Activated B cell treated with CpG ODN at 0.5 μM for 24 hours (primary cell): ENCODE results near the gene INSC. TPM values are rescaled to one million over a fixed set of nuclear protein-coding genes. Genes with fewer than 3 reads are reported as not detected.

ENCODE experiments used
- ATAC-seq: fragments of 200-7000 bp; cut with Tn5 transposase; one replicate; pipeline ENCODE4 v1.10.0; 2021; ENCODE audit warnings: low read depth, mild to moderate bottlenecking, moderate library complexity
- CTCF ChIA-PET: fragments of 350-600 bp; sonication (Branson Sonifier 250); formaldehyde crosslinking; loops from one replicate; lab custom pipeline; 2021; ENCODE audit warnings: antibody characterized with exemption; lab: Charles Lee
- POLR2A ChIA-PET: fragments of 350-600 bp; sonication (Branson Sonifier 250); formaldehyde crosslinking; loops from one replicate; lab custom pipeline; 2021; ENCODE audit warnings: antibody characterized with exemption; lab: Charles Lee
- DNase-seq: peaks from one replicate; pipeline ENCODE4 v3.0.0; 2022
- H3K27ac Mint-ChIP-seq: one replicate; pipeline ENCODE4 v1.8.0; 2020; ENCODE audit warnings: mixed read lengths
- H3K27me3 Mint-ChIP-seq: one replicate; pipeline ENCODE4 v1.8.0; 2021; ENCODE audit warnings: mixed read lengths
- H3K36me3 Mint-ChIP-seq: one replicate; pipeline ENCODE4 v1.8.0; 2021; ENCODE audit warnings: low read depth, mixed read lengths
- H3K4me1 Mint-ChIP-seq: one replicate; pipeline ENCODE4 v1.8.0; 2021; ENCODE audit warnings: mixed read lengths
- H3K4me3 Mint-ChIP-seq: one replicate; pipeline ENCODE4 v1.8.0; 2020; ENCODE audit warnings: mild to moderate bottlenecking, mixed read lengths
- H3K9me3 Mint-ChIP-seq: one replicate; pipeline ENCODE4 v1.8.0; 2020; ENCODE audit warnings: mixed read lengths
- CTCF ChIP-seq: fragments of 200-600 bp; IDR thresholded peaks from one replicate; pipeline ENCODE4 v1.8.0; 2022; ENCODE audit warnings: antibody characterized with exemption, mild to moderate bottlenecking
- intact Hi-C: fragments of 100-400 bp; cut with micrococcal nuclease; formaldehyde crosslinking; loops from one replicate; pipeline ENCODE4 v1.15.1; 2024
- total RNA-seq: library from RNA; stranded (reverse); gene quantifications from 2 replicates; pipeline ENCODE4 v1.2.3, GENCODE V29; 2022

The INSC gene
- total RNA-seq, 1 donor from 2014 or later: not detected

GRCh38 chr11:15195454-15196200 is 80.9 kb downstream of the INSC start:
- TF ChIP-seq CTCF: no peak
- no peak overlapping the region for H3K4me3 Mint-ChIP-seq
- CTCF ChIA-PET: no interaction called here
- no peak overlapping the region for H3K27ac Mint-ChIP-seq
- POLR2A ChIA-PET: no interaction called here
- intact Hi-C loops: no loop called here
- no peaks in the 10 kb centered on the region for H3K9me3 Mint-ChIP-seq
- no peaks in the 10 kb centered on the region for H3K36me3 Mint-ChIP-seq
- DNase-seq (no peak), ATAC-seq (no peak)
- H3K27me3 Mint-ChIP-seq: peaks cover 3% of the 10 kb centered on the region
- H3K4me1 Mint-ChIP-seq: no peaks in the 10 kb centered on the region

DNA sequence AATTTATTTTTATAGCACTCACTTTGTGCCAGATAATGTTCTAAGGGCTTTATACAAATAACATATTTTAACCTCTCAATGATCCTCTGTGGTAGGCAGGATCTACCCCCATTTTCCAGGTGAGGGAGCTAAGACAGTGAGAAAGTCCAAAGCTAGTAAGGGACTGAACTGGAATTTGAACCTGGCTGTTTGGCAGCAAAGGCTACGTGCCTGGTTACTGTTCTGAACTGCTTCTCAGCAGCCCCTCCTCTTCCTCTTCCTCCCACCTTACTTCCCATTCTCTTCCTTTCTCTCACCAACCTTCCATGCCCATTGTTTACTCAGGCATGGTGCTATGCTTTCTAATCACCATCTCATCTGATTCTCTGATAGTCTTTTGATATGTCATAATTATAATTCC is 82.0 kb downstream of the INSC start:
- ChIA-PET CTCF (interaction anchor here (1.2 to 1.8 kb wide), 2 partner anchors 95 to 289 kb away, joined by 3 to 5 read pairs; no protein-coding TSS in a partner anchor), POLR2A (no interaction called here)
- H3K4me3 Mint-ChIP-seq: no peak overlapping the region
- no peaks in the 10 kb centered on the region for H3K4me1 Mint-ChIP-seq
- no peaks in the 10 kb centered on the region for H3K36me3 Mint-ChIP-seq
- peaks cover 3% of the 10 kb centered on the region for H3K27me3 Mint-ChIP-seq
- no peak for DNase-seq
- TF ChIP-seq CTCF: no peak
- ATAC-seq: no peak
- no peaks in the 10 kb centered on the region for H3K9me3 Mint-ChIP-seq
- intact Hi-C loops: no loop called here
- no peak overlapping the region for H3K27ac Mint-ChIP-seq

GRCh38 chr11:15197696-15198095 is 83.0 kb downstream of the INSC start:
- ChIA-PET POLR2A (no interaction called here), CTCF (interaction anchor here (1.8 kb wide), 1 partner anchor 96 kb away, joined by 5 read pairs; no protein-coding TSS in a partner anchor)
- peaks cover 3% of the 10 kb centered on the region for H3K27me3 Mint-ChIP-seq
- TF ChIP-seq CTCF: no peak
- DNase-seq: no peak
- no peaks in the 10 kb centered on the region for H3K9me3 Mint-ChIP-seq
- intact Hi-C loops: no loop called here
- H3K36me3 Mint-ChIP-seq: no peaks in the 10 kb centered on the region
- no peak overlapping the region for H3K27ac Mint-ChIP-seq
- H3K4me1 Mint-ChIP-seq: no peaks in the 10 kb centered on the region
- H3K4me3 Mint-ChIP-seq: no peak overlapping the region
- ATAC-seq: no peak

- CTCF ChIA-PET: interaction anchor here (1.8 kb wide), 1 partner anchor 97 kb away, joined by 5 read pairs; no protein-coding TSS in a partner anchor
- Mint-ChIP-seq H3K27me3 (peaks cover 3% of the 10 kb centered on the region), H3K4me1 (no peaks in the 10 kb centered on the region), H3K27ac (no peak overlapping the region), H3K9me3 (no peaks in the 10 kb centered on the region), H3K36me3 (no peaks in the 10 kb centered on the region), H3K4me3 (no peak overlapping the region)
- TF ChIP-seq CTCF: no peak
- no peak for DNase-seq
- POLR2A ChIA-PET: no interaction called here
- no peak for ATAC-seq
- intact Hi-C loops: no loop called here
Measured at GRCh38 chr11:15198284-15198683, 83.6 kb downstream of the INSC start.

DNA sequence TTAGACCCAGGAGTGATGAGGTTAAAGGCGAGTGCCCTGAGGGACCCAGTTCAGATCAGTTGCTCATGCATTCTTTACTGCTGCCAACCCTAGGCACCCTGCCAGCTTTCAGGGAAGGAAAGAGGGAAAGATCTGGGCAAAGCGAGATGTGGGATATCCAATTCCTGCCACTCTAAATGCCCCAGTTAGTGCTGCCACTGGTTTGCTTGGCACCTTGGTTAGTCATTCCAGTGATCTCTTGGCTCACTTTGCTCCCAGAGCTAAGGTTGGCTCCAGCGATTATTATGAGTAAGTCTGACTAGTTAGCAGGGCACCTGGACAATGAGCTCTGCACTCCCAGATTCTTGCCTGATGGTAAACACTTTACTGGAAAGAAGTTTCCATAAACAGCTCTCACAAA is 85.0 kb downstream of the INSC start:
- no peak for TF ChIP-seq CTCF
- ATAC-seq (no peak), DNase-seq (no peak)
- Mint-ChIP-seq H3K4me1 (no peaks in the 10 kb centered on the region), H3K9me3 (no peaks in the 10 kb centered on the region), H3K27ac (no peak overlapping the region), H3K4me3 (no peak overlapping the region), H3K36me3 (no peaks in the 10 kb centered on the region), H3K27me3 (no peaks in the 10 kb centered on the region)
- ChIA-PET POLR2A (no interaction called here), CTCF (no interaction called here)
- intact Hi-C loops: no loop called here
